Subcutaneous abdominal adipose tissue (tissue), 5 donors: ENCODE results near the gene PAN2.
"Not testable (repeated sequence)": the region's sequence is repeated elsewhere in the genome, so short reads cannot be mapped to it uniquely, and the experiment has no call there.

Source experiments
- H3K27ac ChIP-seq: one replicate; pipeline ENCODE4 v1.7.0; 2013; ENCODE audit warnings: low read depth, mild to moderate bottlenecking, inconsistent platforms, low read length, moderate library complexity
- H3K27me3 ChIP-seq, 5 donors: one replicate each; pipeline ENCODE4 v1.7.0; 2013; ENCODE audit warnings: low read length in 5 of 5, inconsistent platforms in 1 of 5; ENCODE audit not compliant: control insufficient read depth in 5 of 5, insufficient read depth in 4 of 5
- H3K36me3 ChIP-seq, 5 donors: one replicate each; pipeline ENCODE4 v1.7.0; 2013; ENCODE audit warnings: low read length in 5 of 5; ENCODE audit not compliant: control insufficient read depth in 5 of 5, insufficient read depth in 5 of 5
- H3K4me1 ChIP-seq, 5 donors: one replicate each; pipeline ENCODE4 v1.7.0; 2013; ENCODE audit warnings: low read length in 5 of 5, mild to moderate bottlenecking in 3 of 5, moderate library complexity in 1 of 5; ENCODE audit not compliant: control insufficient read depth in 5 of 5, insufficient read depth in 5 of 5
- H3K4me3 ChIP-seq, 5 donors: one replicate each; pipeline ENCODE4 v1.7.0; 2013; ENCODE audit warnings: low read length in 5 of 5, low read depth in 1 of 5
- H3K9ac ChIP-seq, 5 donors: one replicate each; pipeline ENCODE4 v1.7.0; 2013; ENCODE audit warnings: low read length in 5 of 5, mild to moderate bottlenecking in 4 of 5, moderate library complexity in 3 of 5
- H3K9me3 ChIP-seq, 5 donors: one replicate each; pipeline ENCODE4 v1.7.0; 2013; ENCODE audit warnings: low read length in 5 of 5; ENCODE audit not compliant: control insufficient read depth in 5 of 5
- donor health status: healthy.
- donor health status: healthy.
- donor health status: healthy.
- donor health status: healthy.
- donor health status: healthy.

The PAN2 gene

DNA sequence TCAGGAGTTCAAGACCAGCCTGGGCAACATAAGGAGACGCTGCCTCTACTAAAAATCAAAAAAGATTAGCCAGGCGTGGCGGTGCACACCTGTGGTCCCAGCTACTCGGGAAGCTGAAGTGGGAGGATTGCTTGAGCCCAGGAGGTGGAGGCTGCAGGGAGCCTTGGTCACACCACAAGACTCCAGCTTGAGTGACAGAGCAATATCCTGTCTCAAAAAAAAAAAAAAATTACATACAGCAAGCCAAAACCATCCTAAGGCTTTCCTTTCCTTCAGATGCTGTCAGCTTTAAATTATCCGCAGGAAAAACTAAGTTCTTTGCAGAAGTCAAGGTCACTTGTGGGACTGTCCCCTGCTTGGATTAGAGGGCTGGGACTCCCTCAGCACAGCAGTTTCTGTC is 35.0 kb downstream of the PAN2 start:
- peak overlapping the region; percentile 98 for H3K27ac ChIP-seq
- no peaks in the 10 kb centered on the region for H3K27me3 ChIP-seq
- peak overlapping the region; percentile 81 to 95 (median 93) for H3K9ac ChIP-seq
- no peaks in the 10 kb centered on the region for H3K9me3 ChIP-seq
- peaks cover 0 to 2% (median 0%) of the 10 kb centered on the region in 5 donors for H3K36me3 ChIP-seq
- peaks cover 17 to 73% (median 67%) of the 10 kb centered on the region in 5 donors for H3K4me1 ChIP-seq
- H3K4me3 ChIP-seq = peak overlapping the region; percentile 72 to 96 (median 93)

- Histone ChIP-seq H3K27me3 (no peaks in the 10 kb centered on the region), H3K4me3 (peak overlapping the region in 3 of 5 donors; percentile 17 to 96 (median 93)), H3K9ac (peak overlapping the region in 1 of 5 donors; percentile 30), H3K27ac (peak overlapping the region; percentile 98), H3K4me1 (peaks cover 17 to 83% (median 68%) of the 10 kb centered on the region in 5 donors), H3K9me3 (no peaks in the 10 kb centered on the region), H3K36me3 (peaks cover 0 to 2% (median 0%) of the 10 kb centered on the region in 5 donors)
These were observed 36.4 kb downstream of the PAN2 start for GRCh38 chr12:56297400-56297799.

- Histone ChIP-seq H3K27ac (peak overlapping the region; percentile 98), H3K27me3 (no peaks in the 10 kb centered on the region), H3K36me3 (peaks cover 0 to 7% (median 4%) of the 10 kb centered on the region in 5 donors), H3K4me3 (peak overlapping the region in 1 of 5 donors; percentile 35), H3K4me1 (peaks cover 15 to 83% (median 67%) of the 10 kb centered on the region in 5 donors), H3K9ac (peak overlapping the region in 2 of 5 donors; percentile 20 to 21), H3K9me3 (no peaks in the 10 kb centered on the region)
These were observed 37.5 kb downstream of the PAN2 start for GRCh38 chr12:56296295-56296694.

GRCh38 chr12:56293795-56294194 is 40.0 kb downstream of the PAN2 start:
- Histone ChIP-seq H3K9ac (peak overlapping the region in 1 of 5 donors; percentile 24), H3K36me3 (peaks cover 0 to 14% (median 12%) of the 10 kb centered on the region in 5 donors)

DNA sequence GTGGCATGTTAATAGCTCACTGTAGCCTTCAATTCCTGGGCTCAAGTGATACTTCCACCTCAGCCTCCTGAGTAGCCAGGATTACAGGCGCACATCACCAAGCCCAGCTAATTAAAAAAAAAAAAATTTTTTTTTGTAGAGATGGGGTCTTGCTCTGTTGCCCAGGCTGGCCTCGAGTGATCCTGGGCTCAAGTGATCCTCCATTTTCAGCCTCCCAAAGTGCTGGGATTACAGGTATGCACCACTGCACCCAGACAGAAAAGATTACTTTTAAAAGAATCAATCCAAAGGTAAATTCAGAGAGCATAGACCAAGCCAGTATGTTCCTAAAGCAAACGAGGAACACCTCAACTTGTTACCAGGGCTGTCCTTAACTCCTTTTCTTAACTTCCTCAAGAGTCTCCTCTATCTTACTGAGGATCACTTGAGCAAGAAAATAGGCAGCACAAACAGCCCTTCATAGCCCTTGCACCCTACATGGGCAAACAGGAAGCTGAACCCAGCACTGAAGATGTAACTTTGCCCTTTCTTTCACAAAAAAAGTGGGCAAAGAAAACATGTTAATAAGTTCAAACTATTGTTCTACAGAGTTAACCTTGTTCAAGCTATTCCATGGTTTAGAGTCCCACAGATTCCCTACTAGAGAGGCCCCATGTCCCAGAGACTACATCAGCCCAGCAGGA is 45.0 kb downstream of the PAN2 start:
- H3K9ac ChIP-seq = no peak overlapping the region

More at GRCh38 chr12:56293795-56294194, 40.0 kb downstream of the PAN2 start:
- Histone ChIP-seq H3K27me3 (no peaks in the 10 kb centered on the region), H3K9me3 (no peaks in the 10 kb centered on the region), H3K27ac (peak overlapping the region; percentile 74), H3K4me3 (no peak overlapping the region), H3K4me1 (peaks cover 4 to 70% (median 50%) of the 10 kb centered on the region in 5 donors)

GRCh38 chr12:56286044-56286830 is 47.6 kb downstream of the PAN2 start:
- Histone ChIP-seq H3K9me3 (no peaks in the 10 kb centered on the region), H3K36me3 (peaks cover 13 to 54% (median 45%) of the 10 kb centered on the region in 5 donors), H3K9ac (no peak overlapping the region), H3K27ac (no peak overlapping the region), H3K4me1 (peaks cover 0 to 27% (median 19%) of the 10 kb centered on the region in 5 donors), H3K4me3 (no peak overlapping the region), H3K27me3 (no peaks in the 10 kb centered on the region)

More for the DNA sequence above, 45.0 kb downstream of the PAN2 start:
- no peak overlapping the region for H3K4me3 ChIP-seq
- peaks cover 4 to 33% (median 23%) of the 10 kb centered on the region in 5 donors for H3K36me3 ChIP-seq
- H3K9me3 ChIP-seq = no peaks in the 10 kb centered on the region
- H3K27ac ChIP-seq = no peak overlapping the region
- no peaks in the 10 kb centered on the region for H3K27me3 ChIP-seq
- H3K4me1 ChIP-seq = peaks cover 0 to 45% (median 22%) of the 10 kb centered on the region in 5 donors

DNA sequence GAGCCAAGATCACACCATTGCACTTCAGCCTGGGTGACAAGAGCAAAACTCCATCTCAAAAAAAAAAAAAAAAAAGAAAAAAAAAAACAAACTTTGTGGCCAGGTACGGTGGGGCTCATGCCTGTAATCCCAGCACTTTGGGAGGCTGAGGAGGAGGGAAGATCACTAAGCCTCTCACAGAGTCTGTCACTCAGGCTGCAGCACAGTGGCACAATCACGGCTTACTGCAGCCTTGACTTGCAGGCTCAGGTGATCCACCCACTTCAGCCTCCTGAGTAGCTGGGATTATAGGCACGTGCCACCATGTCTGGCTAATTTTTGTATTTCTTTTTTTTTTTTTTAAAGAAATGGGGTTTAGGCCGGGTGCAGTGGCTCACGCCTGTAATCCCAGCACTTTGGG is 49.5 kb downstream of the PAN2 start:
- peaks cover 16 to 66% (median 47%) of the 10 kb centered on the region in 5 donors for H3K36me3 ChIP-seq

GRCh38 chr12:56282579-56282978 is 51.2 kb downstream of the PAN2 start:
- H3K27ac ChIP-seq = no peak overlapping the region
- H3K4me1 ChIP-seq = peaks cover 0 to 29% (median 20%) of the 10 kb centered on the region in 5 donors
- no peaks in the 10 kb centered on the region for H3K9me3 ChIP-seq
- no peaks in the 10 kb centered on the region for H3K27me3 ChIP-seq
- no peak overlapping the region for H3K4me3 ChIP-seq
- no peak overlapping the region for H3K9ac ChIP-seq
- H3K36me3 ChIP-seq = peaks cover 18 to 83% (median 61%) of the 10 kb centered on the region in 5 donors

More for the DNA sequence above, 49.5 kb downstream of the PAN2 start:
- not testable (repeated sequence) for H3K27me3 ChIP-seq, H3K9me3 ChIP-seq, H3K9ac ChIP-seq, H3K4me3 ChIP-seq
- peaks cover 0 to 29% (median 24%) of the 10 kb centered on the region in 5 donors for H3K4me1 ChIP-seq
- H3K27ac ChIP-seq = peak overlapping the region; percentile 23

- no peak overlapping the region for H3K9ac ChIP-seq
- H3K27me3 ChIP-seq = no peaks in the 10 kb centered on the region
- peaks cover 18 to 83% (median 61%) of the 10 kb centered on the region in 5 donors for H3K36me3 ChIP-seq
- no peak overlapping the region for H3K4me3 ChIP-seq
- H3K27ac ChIP-seq = no peak overlapping the region
- peaks cover 0 to 25% (median 19%) of the 10 kb centered on the region in 5 donors for H3K4me1 ChIP-seq
- no peaks in the 10 kb centered on the region for H3K9me3 ChIP-seq
These were observed 51.8 kb downstream of the PAN2 start for GRCh38 chr12:56282030-56282429.

- H3K27me3 ChIP-seq = no peaks in the 10 kb centered on the region
- H3K9ac ChIP-seq = no peak overlapping the region
- no peak overlapping the region for H3K4me3 ChIP-seq
- H3K9me3 ChIP-seq = no peaks in the 10 kb centered on the region
- H3K27ac ChIP-seq = no peak overlapping the region
- peaks cover 20 to 85% (median 65%) of the 10 kb centered on the region in 5 donors for H3K36me3 ChIP-seq
- H3K4me1 ChIP-seq = peaks cover 0 to 17% (median 11%) of the 10 kb centered on the region in 5 donors
These were observed 53.0 kb downstream of the PAN2 start for GRCh38 chr12:56280849-56281248.
